ENCODE results near the gene NFIA. TPM values are rescaled to one million over a fixed set of nuclear protein-coding genes. Genes with fewer than 3 reads are reported as not detected.

NFIA gene
- polyA plus RNA-seq, 1 donor (not counting 4 experiments of a cell fraction or from before 2014, with no cell fraction given) = 14.7 TPM

- no peak for TF ChIP-seq EZH2 (IDR thresholded peaks at IDR 0.05; ENCODE audit: low read length)
- TF ChIP-seq CTCF (optimal IDR thresholded peaks at IDR 0.05 in 1 of 3, IDR thresholded peaks at IDR 0.05 in 1 of 3, conservative IDR thresholded peaks at IDR 0.05 in 1 of 3; ENCODE audit: extremely low read depth in 1 of 3, insufficient read depth in 2 of 3, low read length in 3 of 3) = no peak
- dilution Hi-C loops (cut with MboI; ENCODE audit: extremely low pct_ligation_motif_present, low sequenced_read_pairs) = no loop called here
- no peak for DNase-seq (ENCODE audit: low read depth, low spot score)
Measured at GRCh38 chr1:61506236-61506635, 423.9 kb downstream of the NFIA start.

GRCh38 chr1:61506944-61507500 lies 424.7 kb downstream of the NFIA start:
- no peak for DNase-seq (ENCODE audit: low read depth, low spot score)
- no peaks in the 10 kb centered on the region for H3K9me3 ChIP-seq (ENCODE audit: control insufficient read depth, low read depth, low read length)
- peaks cover 19% of the 10 kb centered on the region for H3K4me1 ChIP-seq (ENCODE audit: control insufficient read depth, extremely low read depth, insufficient read depth, low read length)
- no peak overlapping the region for H3K4me3 ChIP-seq (ENCODE audit: control insufficient read depth in 2 of 3, extremely low read depth in 1 of 3, insufficient read depth in 2 of 3, low read depth in 1 of 3, low read length in 3 of 3)
- H3K27me3 ChIP-seq (ENCODE audit: control insufficient read depth, extremely low read depth, insufficient read depth, low read length) = no peaks in the 10 kb centered on the region
- H3K9me1 ChIP-seq (ENCODE audit: control insufficient read depth, extremely low read depth, insufficient read depth, low read length) = no peaks in the 10 kb centered on the region
- FAIRE-seq = no peak
- no peak overlapping the region for H2AFZ ChIP-seq (ENCODE audit: control insufficient read depth, low read length)
- H3K79me2 ChIP-seq (ENCODE audit: control insufficient read depth, insufficient read depth, low read length) = no peaks in the 10 kb centered on the region
- H3K27ac ChIP-seq (ENCODE audit: control insufficient read depth, insufficient read depth, low read length) = no peak overlapping the region
- H3K4me2 ChIP-seq (ENCODE audit: control insufficient read depth, extremely low read depth, insufficient read depth, low read depth, low read length) = no peak overlapping the region
- dilution Hi-C loops (cut with MboI; ENCODE audit: extremely low pct_ligation_motif_present, low sequenced_read_pairs) = no loop called here
- H4K20me1 ChIP-seq (ENCODE audit: control insufficient read depth, extremely low read depth, insufficient read depth, low read length) = no peaks in the 10 kb centered on the region
- no peaks in the 10 kb centered on the region for H3K36me3 ChIP-seq (ENCODE audit: control insufficient read depth in 2 of 2, extremely low read depth in 1 of 2, insufficient read depth in 2 of 2, low read length in 2 of 2)
- TF ChIP-seq EZH2 (IDR thresholded peaks at IDR 0.05; ENCODE audit: low read length) = no peak
- TF ChIP-seq CTCF (optimal IDR thresholded peaks at IDR 0.05 in 1 of 3, IDR thresholded peaks at IDR 0.05 in 1 of 3, conservative IDR thresholded peaks at IDR 0.05 in 1 of 3; ENCODE audit: extremely low read depth in 1 of 3, insufficient read depth in 2 of 3, low read length in 3 of 3) = no peak
- no peak overlapping the region for H3K9ac ChIP-seq (ENCODE audit: control insufficient read depth, extremely low read depth, insufficient read depth, low read length)

More at GRCh38 chr1:61506236-61506635, 423.9 kb downstream of the NFIA start:
- H2AFZ ChIP-seq (ENCODE audit: control insufficient read depth, low read length) = no peak overlapping the region
- no peaks in the 10 kb centered on the region for H3K36me3 ChIP-seq (ENCODE audit: control insufficient read depth in 2 of 2, extremely low read depth in 1 of 2, insufficient read depth in 2 of 2, low read length in 2 of 2)
- no peak overlapping the region for H3K4me3 ChIP-seq (ENCODE audit: control insufficient read depth in 2 of 3, extremely low read depth in 1 of 3, insufficient read depth in 2 of 3, low read depth in 1 of 3, low read length in 3 of 3)
- peaks cover 19% of the 10 kb centered on the region for H3K4me1 ChIP-seq (ENCODE audit: control insufficient read depth, extremely low read depth, insufficient read depth, low read length)
- H3K4me2 ChIP-seq (ENCODE audit: control insufficient read depth, extremely low read depth, insufficient read depth, low read depth, low read length) = no peak overlapping the region
- no peaks in the 10 kb centered on the region for H3K27me3 ChIP-seq (ENCODE audit: control insufficient read depth, extremely low read depth, insufficient read depth, low read length)
- H3K9me3 ChIP-seq (ENCODE audit: control insufficient read depth, low read depth, low read length) = no peaks in the 10 kb centered on the region
- peak; percentile 84 for FAIRE-seq
- no peaks in the 10 kb centered on the region for H4K20me1 ChIP-seq (ENCODE audit: control insufficient read depth, extremely low read depth, insufficient read depth, low read length)
- no peak overlapping the region for H3K27ac ChIP-seq (ENCODE audit: control insufficient read depth, insufficient read depth, low read length)
- no peaks in the 10 kb centered on the region for H3K9me1 ChIP-seq (ENCODE audit: control insufficient read depth, extremely low read depth, insufficient read depth, low read length)
- no peak overlapping the region for H3K9ac ChIP-seq (ENCODE audit: control insufficient read depth, extremely low read depth, insufficient read depth, low read length)
- no peaks in the 10 kb centered on the region for H3K79me2 ChIP-seq (ENCODE audit: control insufficient read depth, insufficient read depth, low read length)
